ENCODE results near the gene ADCK2.
"Not testable (repeated sequence)": the region's sequence is repeated elsewhere in the genome, so short reads cannot be mapped to it uniquely, and the experiment has no call there.

The ADCK2 gene

GRCh38 chr7:140644761-140645160, 28.0 kb upstream of the ADCK2 start:
- in situ Hi-C loops (cut with HindIII; ENCODE audit: low sequenced_read_pairs): loop anchor here (10.0 kb wide), 1 partner anchor 120 kb away; no protein-coding TSS in a partner anchor

- in situ Hi-C loops (cut with HindIII; ENCODE audit: low sequenced_read_pairs): loop anchor here (10.0 kb wide), 1 partner anchor 121 kb away; no protein-coding TSS in a partner anchor
These were observed 27.4 kb upstream of the ADCK2 start for GRCh38 chr7:140645166-140645900.

- in situ Hi-C loops (cut with HindIII; ENCODE audit: low sequenced_read_pairs): loop anchor here (10.0 kb wide), 1 partner anchor 122 kb away; no protein-coding TSS in a partner anchor
These were observed 25.7 kb upstream of the ADCK2 start for GRCh38 chr7:140646931-140647647.

DNA sequence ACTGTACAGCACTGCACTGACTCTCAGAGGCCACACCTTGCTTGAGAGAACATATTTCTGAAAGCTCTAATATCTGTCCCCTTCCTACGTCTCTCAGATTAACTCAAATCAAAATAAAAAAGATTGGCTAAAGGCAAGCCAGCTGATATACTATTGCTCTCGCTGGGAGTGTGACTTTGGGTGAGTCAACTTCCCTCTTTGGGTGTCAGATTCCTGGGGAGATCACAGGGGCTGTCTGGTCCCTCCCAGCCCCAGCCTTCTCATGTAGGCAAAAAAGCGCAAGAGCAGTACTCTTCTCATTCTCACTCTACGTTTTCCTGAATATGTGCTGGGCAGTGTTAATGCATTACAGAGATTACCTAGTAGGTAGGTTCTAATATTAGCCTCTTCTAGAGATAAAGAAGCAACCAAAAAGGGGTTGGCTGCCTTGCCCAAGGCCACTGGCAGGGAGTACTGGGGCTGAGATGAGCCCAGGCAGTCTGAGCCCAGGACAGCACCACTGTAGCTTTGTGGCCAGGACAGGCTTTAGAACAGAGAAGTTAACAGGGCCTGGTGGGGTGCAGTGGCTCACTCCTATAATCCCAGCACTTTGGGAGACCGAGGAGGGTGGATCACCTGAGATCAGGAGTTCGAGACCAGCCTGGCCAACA, 23.1 kb upstream of the ADCK2 start:
- in situ Hi-C loops (cut with HindIII; ENCODE audit: low sequenced_read_pairs): loop anchor here (10.0 kb wide), 1 partner anchor 125 kb away; no protein-coding TSS in a partner anchor

GRCh38 chr7:140650367-140650766, 22.4 kb upstream of the ADCK2 start:
- in situ Hi-C loops (cut with HindIII; ENCODE audit: low sequenced_read_pairs): no loop called here

- in situ Hi-C loops (cut with HindIII; ENCODE audit: low sequenced_read_pairs): no loop called here
These were observed 19.2 kb upstream of the ADCK2 start for GRCh38 chr7:140653319-140654108.

GRCh38 chr7:140654109-140654387, 18.7 kb upstream of the ADCK2 start:
- in situ Hi-C loops (cut with HindIII; ENCODE audit: low sequenced_read_pairs): no loop called here

DNA sequence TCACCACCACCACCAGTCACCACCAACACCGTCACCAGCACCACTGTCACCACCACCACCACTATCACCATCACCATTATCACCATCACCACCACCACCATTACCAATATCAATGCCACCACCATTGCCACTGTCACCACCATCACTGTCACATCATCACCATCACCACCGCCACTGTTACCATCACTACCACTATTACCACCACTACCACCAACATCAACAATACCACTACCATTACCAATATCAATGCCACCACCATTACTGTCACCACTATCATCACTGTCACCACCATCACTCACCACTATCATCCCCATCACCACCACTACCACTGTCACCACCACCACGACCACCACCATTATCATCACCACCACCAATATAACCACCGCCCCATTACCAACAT, 18.1 kb upstream of the ADCK2 start:
- in situ Hi-C loops (cut with HindIII; ENCODE audit: low sequenced_read_pairs): no loop called here

DNA sequence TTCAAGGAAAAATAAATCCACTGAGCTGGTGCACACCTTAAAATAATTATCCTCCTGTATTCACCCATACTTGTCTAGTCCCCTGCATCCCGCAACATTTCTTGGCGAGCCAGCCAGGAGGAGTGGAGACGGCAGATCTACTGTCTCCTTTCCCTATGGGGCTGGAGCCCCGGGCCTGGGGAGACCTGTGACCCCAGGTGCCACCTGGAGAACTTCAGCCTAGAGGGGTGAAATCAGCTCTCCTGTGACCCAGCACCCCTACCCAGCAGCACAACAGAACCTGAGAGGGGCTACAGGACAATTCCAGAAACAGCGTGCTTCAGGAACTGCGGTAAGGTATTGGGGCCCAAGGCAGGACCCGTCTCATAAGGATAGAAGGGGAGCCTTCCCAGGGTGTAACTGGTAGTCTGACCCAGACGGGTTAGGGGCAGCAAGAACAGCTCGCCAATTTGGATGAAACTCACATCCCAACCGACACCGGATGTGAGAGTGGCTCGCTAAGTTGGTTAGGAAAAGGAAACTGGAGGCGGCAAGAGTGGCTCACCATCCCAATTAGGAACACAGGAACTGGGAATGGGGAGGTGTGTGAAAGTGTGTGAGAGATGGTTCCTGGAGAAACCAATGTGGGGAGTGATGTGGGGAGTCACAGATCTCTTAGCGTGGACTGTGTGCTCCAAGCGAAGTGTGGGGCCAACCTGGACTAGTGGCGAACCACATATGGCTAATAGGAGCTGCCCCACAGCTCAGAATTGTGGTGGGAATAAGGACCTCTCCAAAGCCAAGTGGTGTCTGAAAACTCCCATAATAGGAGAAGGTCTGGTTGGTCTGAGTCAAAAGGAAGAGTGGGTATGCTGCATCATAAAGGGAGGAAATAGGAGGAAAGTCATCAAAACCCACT, 17.0 kb upstream of the ADCK2 start:
- in situ Hi-C loops (cut with HindIII; ENCODE audit: low sequenced_read_pairs): no loop called here

- in situ Hi-C loops (cut with HindIII; ENCODE audit: low sequenced_read_pairs): no loop called here
These were observed 15.9 kb upstream of the ADCK2 start for GRCh38 chr7:140656548-140657515.

DNA sequence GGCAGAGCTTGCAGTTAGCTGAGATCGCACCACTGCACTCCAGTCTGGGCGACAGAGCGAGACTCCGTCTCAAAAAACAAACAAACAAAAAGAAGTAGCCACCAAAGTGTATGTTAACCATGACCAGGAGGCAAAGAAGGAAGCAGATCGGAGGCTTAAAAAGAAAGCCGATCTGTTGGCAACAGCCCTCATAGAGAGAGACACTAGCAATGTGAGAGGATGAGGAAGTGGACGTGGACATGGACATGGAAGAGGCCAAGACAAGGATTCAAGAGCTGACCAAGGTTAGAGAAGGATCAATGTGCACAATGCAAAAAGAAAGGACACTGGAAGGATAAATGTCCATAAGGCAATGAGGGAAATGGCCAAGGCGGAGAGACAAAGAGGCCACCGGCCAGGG, 14.9 kb upstream of the ADCK2 start:
- in situ Hi-C loops (cut with HindIII; ENCODE audit: low sequenced_read_pairs): no loop called here

DNA sequence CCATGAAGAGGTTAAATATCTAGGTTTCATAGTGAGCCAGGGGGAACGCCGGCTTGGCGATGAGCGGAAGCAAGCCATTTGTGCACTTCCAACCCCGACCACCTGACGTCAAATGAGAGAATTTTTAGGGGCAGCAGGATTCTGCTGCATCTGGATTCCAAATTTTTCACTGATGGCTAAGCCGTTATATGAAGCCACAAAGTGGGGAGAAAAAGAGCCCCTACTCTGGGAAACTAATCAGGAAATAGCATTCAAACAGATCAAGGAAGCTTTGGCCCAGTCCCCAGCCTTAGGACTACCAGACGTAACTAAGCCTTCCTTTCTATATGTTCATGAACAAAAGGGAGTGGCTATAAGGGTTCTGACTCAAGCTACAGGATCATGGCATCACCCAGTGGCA, 12.9 kb upstream of the ADCK2 start:
- in situ Hi-C loops (cut with HindIII; ENCODE audit: low sequenced_read_pairs): no loop called here

DNA sequence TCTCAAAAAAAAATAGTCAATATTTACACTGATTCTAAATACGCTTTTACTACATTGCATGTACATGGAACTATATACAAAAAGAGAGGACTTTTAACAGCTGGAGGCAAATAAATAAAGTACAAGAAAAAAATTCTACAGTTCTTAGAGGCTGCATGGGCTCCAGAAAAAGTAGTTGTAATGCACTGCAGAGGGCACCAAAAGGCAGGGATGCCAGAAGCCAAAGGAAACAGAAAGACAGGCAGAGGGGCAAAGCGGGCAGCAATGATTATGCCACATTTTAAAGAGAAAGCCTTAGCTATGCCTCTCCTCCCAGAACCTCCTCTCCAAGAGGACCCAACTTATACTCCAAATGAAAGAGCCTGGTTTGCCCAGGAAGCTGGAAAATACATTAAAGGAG, 11.6 kb upstream of the ADCK2 start:
- in situ Hi-C loops (cut with HindIII; ENCODE audit: low sequenced_read_pairs): no loop called here

DNA sequence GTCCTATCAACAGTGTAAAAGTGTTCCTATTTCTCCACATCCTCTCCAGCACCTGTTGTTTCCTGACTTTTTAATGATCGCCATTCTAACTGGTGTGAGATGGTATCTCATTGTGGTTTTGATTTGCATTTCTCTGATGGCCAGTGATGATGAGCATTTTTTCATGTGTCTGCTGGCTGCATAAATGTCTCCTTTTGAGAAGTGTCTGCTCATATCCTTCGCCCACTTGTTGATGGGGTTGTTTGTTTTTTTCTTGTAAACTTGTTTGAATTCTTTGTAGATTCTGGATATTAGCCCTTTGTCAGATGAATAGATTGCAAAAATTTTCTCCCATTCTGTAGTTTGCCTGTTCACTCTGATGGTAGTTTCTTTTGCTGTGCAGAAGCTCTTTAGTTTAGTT, 9.8 kb upstream of the ADCK2 start:
- in situ Hi-C loops (cut with HindIII; ENCODE audit: low sequenced_read_pairs): not testable (repeated sequence)

DNA sequence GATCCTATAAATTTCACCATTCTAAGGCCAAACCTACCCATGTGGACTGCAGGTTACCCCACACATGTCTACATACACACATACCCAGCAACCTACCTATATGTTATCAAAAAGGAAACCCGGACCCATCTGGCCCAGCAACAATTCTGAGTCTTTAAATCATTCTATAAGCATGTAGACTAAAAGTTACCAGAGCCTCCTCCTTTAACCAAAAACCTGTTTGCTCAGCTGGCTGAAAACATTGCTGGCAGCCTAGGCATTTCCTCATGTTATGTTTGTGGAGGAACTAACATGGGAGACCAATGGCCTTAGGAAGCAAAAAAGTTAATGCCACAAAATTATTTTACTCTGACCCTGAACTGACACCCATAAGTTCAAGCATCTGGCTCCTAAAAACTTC, 5.3 kb upstream of the ADCK2 start:
- in situ Hi-C loops (cut with HindIII; ENCODE audit: low sequenced_read_pairs): no loop called here

DNA sequence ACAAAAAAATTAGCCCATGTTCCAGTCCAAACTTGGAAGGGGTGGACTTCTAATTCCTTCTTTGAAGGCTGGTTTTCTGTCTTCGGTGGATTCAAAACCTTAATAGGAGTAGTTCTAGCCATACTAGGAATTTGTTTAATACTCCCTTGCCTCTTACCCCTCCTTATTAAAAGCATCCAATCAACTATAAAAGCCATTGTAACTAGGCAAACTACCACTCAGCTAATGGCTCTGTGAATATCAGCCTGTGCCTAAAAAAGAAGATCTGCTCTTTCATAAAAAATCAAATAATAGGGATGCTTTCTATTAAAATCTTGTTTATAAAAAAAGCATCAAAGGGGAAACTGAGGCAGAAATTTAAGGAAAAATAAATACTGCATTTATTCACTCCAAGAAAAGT, 4.1 kb upstream of the ADCK2 start:
- in situ Hi-C loops (cut with HindIII; ENCODE audit: low sequenced_read_pairs): no loop called here

DNA sequence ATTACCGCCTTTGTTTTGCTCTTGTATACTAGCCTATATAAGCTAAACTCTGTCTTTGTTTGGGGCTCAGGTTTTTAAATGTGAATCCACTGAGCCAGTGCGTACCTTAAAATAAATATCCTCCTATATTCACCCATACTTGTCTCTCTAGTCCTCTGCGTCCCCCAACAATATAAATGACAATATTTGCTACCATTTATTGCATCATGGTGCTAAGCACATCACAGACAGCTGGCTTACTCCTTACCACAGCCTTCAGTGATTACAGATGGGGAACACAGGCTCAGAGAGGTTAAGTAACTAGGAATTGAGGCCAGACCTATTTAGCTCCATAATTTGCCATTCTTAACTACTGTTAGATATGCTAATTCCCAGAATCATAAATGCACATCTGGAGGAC, 3.4 kb upstream of the ADCK2 start:
- in situ Hi-C loops (cut with HindIII; ENCODE audit: low sequenced_read_pairs): no loop called here

DNA sequence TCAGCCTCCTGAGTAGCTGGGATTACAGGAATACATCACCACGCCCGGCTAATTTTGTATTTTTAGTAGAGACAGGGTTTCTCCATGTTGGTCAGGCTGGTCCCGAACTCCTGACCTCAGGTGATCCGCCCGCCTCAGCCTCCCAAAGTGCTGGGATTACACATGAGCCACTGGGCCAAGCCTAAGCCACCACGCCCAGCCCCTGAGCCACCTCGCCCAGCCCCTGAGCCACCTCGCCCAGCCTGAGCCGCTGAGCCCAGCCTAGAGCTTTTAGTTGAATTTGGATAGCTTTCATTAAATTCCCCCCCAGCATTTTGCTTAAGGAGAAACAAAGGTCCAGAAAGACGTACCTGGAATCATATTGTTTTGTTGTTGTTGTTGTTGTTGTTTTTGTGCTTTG, 2.9 kb upstream of the ADCK2 start:
- in situ Hi-C loops (cut with HindIII; ENCODE audit: low sequenced_read_pairs): not testable (repeated sequence)

DNA sequence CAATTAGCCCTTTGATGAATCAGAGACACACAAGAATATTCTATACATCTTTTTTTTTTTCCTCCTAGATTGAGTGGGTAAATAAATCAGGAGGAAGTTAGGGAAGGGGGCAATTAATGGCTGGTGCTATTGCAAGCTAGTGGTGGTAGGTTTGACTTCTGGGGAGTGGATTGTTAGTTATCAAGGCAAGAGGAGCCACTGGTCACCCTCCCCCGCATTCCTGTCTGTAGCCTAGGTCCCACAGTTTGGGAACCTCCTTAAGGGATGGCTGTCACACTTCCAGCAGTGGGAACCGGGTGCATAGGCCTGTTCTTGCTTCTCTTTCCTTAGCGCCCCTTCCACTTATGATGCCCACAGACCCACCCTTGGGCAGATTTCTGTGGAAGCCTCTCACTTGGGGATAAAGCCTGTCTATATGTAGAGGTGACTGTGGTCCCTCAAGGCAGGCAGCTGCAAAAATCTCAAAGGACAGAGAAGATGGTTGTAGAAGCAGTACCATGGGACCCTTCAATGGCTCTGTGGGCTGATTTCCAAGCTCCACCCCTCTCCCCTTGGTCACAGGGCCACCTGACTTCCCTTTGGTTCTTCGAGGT, 2.3 kb upstream of the ADCK2 start:
- in situ Hi-C loops (cut with HindIII; ENCODE audit: low sequenced_read_pairs): no loop called here

All from endothelial cell of hepatic sinusoid (primary cell).